A549 (cell line): ENCODE measurements around the gene COPS4. TPM values are rescaled to one million over a fixed set of nuclear protein-coding genes. Genes with fewer than 3 reads are reported as not detected.
A peak's percentile ranks its signal among the peaks of the same experiment; 100 is the strongest.

Experiments
- ATAC-seq, 2 experiments: fragments of 200-7000 bp in 1 of 2; fragments of >200 bp in 1 of 2; cut with Nextera tagmentation in 1 of 2; cut with Tn5 transposase in 1 of 2; 3 replicates each; pipeline versions ENCODE4 v1.8.0 to v1.9.1; 2018 to 2020; ENCODE audit warnings: mild to moderate bottlenecking in 1 of 2, moderate library complexity in 1 of 2
- CTCF ChIA-PET: fragments of 300-600 bp; sonication (Branson Sonifier 250); formaldehyde crosslinking; extraction: SDS; loops from one replicate; lab custom pipeline; 2021; ENCODE audit warnings: antibody characterized with exemption, inconsistent platforms; lab: Yijun Ruan, JAX
- POLR2A ChIA-PET: fragments of 350-600 bp; formaldehyde crosslinking; extraction: SDS; loops from one replicate; lab custom pipeline; 2021; ENCODE audit warnings: antibody characterized with exemption, inconsistent platforms; lab: Yijun Ruan, JAX
- DNase-seq, 2 experiments: peaks; one replicate each; pipeline versions ENCODE4 v3.0.0 to v3.0.0-alpha.2; 2011 to 2016; ENCODE audit warnings: low read depth in 1 of 2, low spot score in 1 of 2
- FAIRE-seq: peaks from 2 replicates; lab custom pipeline; 2011; peaks lifted over from hg19 to GRCh38; lab: Jason Lieb, UNC
- H3K27ac ChIP-seq, 2 experiments: fragments of >200 bp; sonication (Bioruptor Twin); formaldehyde crosslinking; 3 replicates each; pipeline ENCODE4 v1.5.1; 2016 to 2017
- H3K4me1 ChIP-seq: fragments of >200 bp; sonication (Bioruptor Twin); formaldehyde crosslinking; 3 replicates; pipeline ENCODE4 v1.6.1; 2016
- H3K4me2 ChIP-seq: fragments of >200 bp; sonication (Bioruptor Twin); formaldehyde crosslinking; 3 replicates; pipeline ENCODE4 v1.6.1; 2016
- H3K4me3 ChIP-seq: fragments of >200 bp; sonication (Bioruptor Twin); formaldehyde crosslinking; 3 replicates; pipeline ENCODE4 v1.5.1; 2016
- H3K9me3 ChIP-seq: fragments of >200 bp; sonication (Bioruptor Twin); formaldehyde crosslinking; 3 replicates; pipeline ENCODE4 v1.6.1; 2016
- BCL3 ChIP-seq: fragments of >200 bp; sonication (Bioruptor Twin); formaldehyde crosslinking; IDR thresholded peaks from 3 replicates; pipeline ENCODE4 v1.6.1; 2016
- CBX8 ChIP-seq: fragments of 200-600 bp; sonication (generic); IDR thresholded peaks from 2 replicates; pipeline ENCODE4 v1.6.1; 2016
- CEBPB ChIP-seq, 2 experiments: fragments of >200 bp in 1 of 2; sonication (Bioruptor Twin) in 1 of 2; formaldehyde crosslinking in 1 of 2; IDR thresholded peaks; 2 replicates each; pipeline ENCODE4 v1.6.1; 2012 to 2016
- EHMT2 ChIP-seq: fragments of 200-600 bp; sonication (generic); IDR thresholded peaks from 2 replicates; pipeline ENCODE4 v1.6.1; 2016; ENCODE audit warnings: antibody characterized with exemption, low read depth, mild to moderate bottlenecking, moderate library complexity
- ELK1 ChIP-seq: fragments of 150-350 bp; IDR thresholded peaks from 2 replicates; pipeline ENCODE4 v1.6.1; 2014; ENCODE audit warnings: low read depth, mild to moderate bottlenecking, low read length
- ESRRA ChIP-seq: fragments of 150-350 bp; IDR thresholded peaks from 2 replicates; pipeline ENCODE4 v1.6.1; 2014; ENCODE audit warnings: mild to moderate bottlenecking, low read length, borderline replicate concordance
- FOSB ChIP-seq: fragments of 250-450 bp; sonication (Bioruptor Pico); IDR thresholded peaks from 2 replicates; pipeline ENCODE4 v1.5.0; 2020; ENCODE audit warnings: mild to moderate bottlenecking, moderate library complexity
- FOSL2 ChIP-seq, 2 experiments: fragments of 450-650 bp in 1 of 2; fragments of >200 bp in 1 of 2; sonication (Bioruptor Twin) in 1 of 2; formaldehyde crosslinking; IDR thresholded peaks; 2 replicates each; pipeline versions ENCODE4 v1.5.0 to v1.6.1; 2016 to 2020; ENCODE audit warnings: mild to moderate bottlenecking in 1 of 2, moderate library complexity in 1 of 2
- FOXS1 ChIP-seq: fragments of 250-450 bp; sonication (Bioruptor Pico); IDR thresholded peaks from 2 replicates; pipeline ENCODE4 v1.5.0; 2020; ENCODE audit warnings: mild to moderate bottlenecking, moderate library complexity
- GATA3 ChIP-seq: IDR thresholded peaks from 2 replicates; pipeline ENCODE4 v1.6.1; 2012; ENCODE audit warnings: borderline replicate concordance
- MAFK ChIP-seq: fragments of 450-650 bp; IDR thresholded peaks from 2 replicates; pipeline ENCODE4 v1.6.1; 2014; ENCODE audit not compliant: partially characterized antibody
- NFE2L2 ChIP-seq: fragments of 150-350 bp; conservative IDR thresholded peaks from 2 replicates; pipeline ENCODE4 v1.6.1; 2014; ENCODE audit warnings: low read length
- RARB ChIP-seq: fragments of 250-450 bp; sonication (Bioruptor Pico); IDR thresholded peaks from 2 replicates; pipeline ENCODE4 v1.8.0; 2021; ENCODE audit warnings: mild to moderate bottlenecking, moderate library complexity
- REST ChIP-seq: fragments of 200-600 bp; sonication (generic); IDR thresholded peaks from 2 replicates; pipeline ENCODE4 v1.6.1; 2016; ENCODE audit warnings: antibody characterized with exemption, mild to moderate bottlenecking, moderate library complexity
- SMC3 ChIP-seq: fragments of >200 bp; sonication (Bioruptor Twin); formaldehyde crosslinking; IDR thresholded peaks from 3 replicates; pipeline ENCODE4 v1.6.1; 2018; ENCODE audit warnings: inconsistent platforms
- USF2 ChIP-seq: fragments of 450-650 bp; IDR thresholded peaks from 2 replicates; pipeline ENCODE4 v1.6.1; 2014; ENCODE audit warnings: antibody characterized with exemption
- WGBS: methylation state at CpG from one replicate; pipeline ENCODE4 v1.1.6; 2017; ENCODE audit errors: missing lambda C conversion rate; 5-methylcytosine and 5-hydroxymethylcytosine counted together
- polyA plus RNA-seq, 4 experiments: library from polyadenylated mRNA; depleted of rRNA in 3 of 4; stranded (reverse); fragments of >200 nt; fragmentation: RNase III in 1 of 4; extraction: RNeasy Plus Mini Kit Qiagen cat#74134 plus additional on column Dnase treatment in 1 of 4; gene quantifications; 2 replicates in 3 of 4; 3 replicates in 1 of 4; pipeline ENCODE4 v1.2.3, GENCODE V29; 2011 to 2017

The COPS4 gene
- polyA plus RNA-seq, 2 of the 4 experiments (the other 2 are of a cell fraction) = 36.5 to 36.8 TPM

GRCh38 chr4:83093060-83093640, 58.2 kb downstream of the COPS4 start (continued):
- TF ChIP-seq REST (no peak), ESRRA (no peak)

- ChIA-PET POLR2A (no interaction called here), CTCF (interaction anchor here (0.6 to 2.9 kb wide), 3 partner anchors 11 to 153 kb away, joined by 3 to 14 read pairs (median 3); no protein-coding TSS in a partner anchor)
- Histone ChIP-seq H3K27ac (no peak overlapping the region), H3K9me3 (no peaks in the 10 kb centered on the region), H3K4me3 (no peak overlapping the region), H3K4me1 (peaks cover 14% of the 10 kb centered on the region; the same call in 2 of the 3 replicates), H3K4me2 (no peak overlapping the region)
- no peak for ATAC-seq
- no peak for DNase-seq
- FAIRE-seq = no peak
- 45% methylated on average over 2 of the region's 2 CpGs for WGBS
- TF ChIP-seq MAFK = peak; percentile 24
- TF ChIP-seq EHMT2 = no peak
- TF ChIP-seq, all 56 proteins: peak for 1
Measured at GRCh38 chr4:83096397-83096796, 61.4 kb downstream of the COPS4 start.

- FAIRE-seq (no peak), ATAC-seq (no peak), DNase-seq (no peak)
- Histone ChIP-seq H3K4me1 (no peaks in the 10 kb centered on the region), H3K4me2 (no peak overlapping the region), H3K9me3 (no peaks in the 10 kb centered on the region), H3K27ac (no peak overlapping the region), H3K4me3 (no peak overlapping the region)
- ChIA-PET CTCF (interaction anchor here (1.2 kb wide), 1 partner anchor 156 kb away, joined by 6 read pairs; no protein-coding TSS in a partner anchor), POLR2A (no interaction called here)
- TF ChIP-seq FOXS1 (CRISPR knock-in tag) (no peak), GATA3 (no peak), NFE2L2 (no peak), MAFK (no peak)
- WGBS = 94% methylated on average over 7 of the region's 7 CpGs
Measured at GRCh38 chr4:83104991-83105390, 70.0 kb downstream of the COPS4 start.

- Histone ChIP-seq H3K4me1 (peaks cover 8% of the 10 kb centered on the region), H3K4me2 (no peak overlapping the region), H3K27ac (no peak overlapping the region), H3K4me3 (no peak overlapping the region), H3K9me3 (no peaks in the 10 kb centered on the region)
- POLR2A ChIA-PET = no interaction called here
- no peak for FAIRE-seq
- ATAC-seq = no peak
- DNase-seq = no peak
- 88% methylated on average over 9 of the region's 9 CpGs for WGBS
- TF ChIP-seq FOSB (CRISPR knock-in tag) = no peak
- CTCF ChIA-PET = interaction anchor here (1.1 kb wide), 1 partner anchor 11 kb away, joined by 3 read pairs; no protein-coding TSS in a partner anchor
Measured at GRCh38 chr4:83107631-83108030, 72.6 kb downstream of the COPS4 start.

- no peak overlapping the region for H3K4me2 ChIP-seq
- FAIRE-seq (no peak), ATAC-seq (no peak), DNase-seq (no peak)
- no peaks in the 10 kb centered on the region for H3K9me3 ChIP-seq
- ChIA-PET CTCF (interaction anchor here (1.1 to 3.0 kb wide), 2 partner anchors 11 to 12 kb away, joined by 3 to 14 read pairs; no protein-coding TSS in a partner anchor), POLR2A (interaction anchor here (0.5 kb wide), 1 partner anchor 396 kb away, joined by 3 read pairs; no protein-coding TSS in a partner anchor)
- H3K4me1 ChIP-seq = peaks cover 8% of the 10 kb centered on the region
- TF ChIP-seq SMC3 = no peak
- TF ChIP-seq RARB (CRISPR knock-in tag) = no peak
- TF ChIP-seq ELK1 = no peak
- TF ChIP-seq CBX8 = no peak
- no peak for TF ChIP-seq FOSL2 (IDR thresholded peaks at IDR 0.05)
- no peak for TF ChIP-seq FOSL2 (CRISPR knock-in tag; IDR thresholded peaks at IDR 0.05)
- no peak for TF ChIP-seq USF2
- no peak for TF ChIP-seq FOXS1 (CRISPR knock-in tag)
- TF ChIP-seq CEBPB (IDR thresholded peaks at IDR 0.05) = no peak
- TF ChIP-seq BCL3 = no peak
- H3K4me3 ChIP-seq = no peak overlapping the region
- WGBS = 93% methylated on average over 26 of the region's 26 CpGs
- no peak overlapping the region for H3K27ac ChIP-seq
Measured at GRCh38 chr4:83108101-83108861, 73.3 kb downstream of the COPS4 start.
